Fibroblast of lung (primary cell): ENCODE results near the gene EFEMP1.

Experiments
- EZH2 ChIP-seq: IDR thresholded peaks from 2 replicates; pipeline ENCODE4 v1.5.1; 2012; ENCODE audit warnings: low read length, control low read depth, mild to moderate bottlenecking; ENCODE audit errors: missing control alignments
- TF ChIP-seq, protein P1 (sequence below), 2 donors: IDR thresholded peaks in 1 of 2; conservative IDR thresholded peaks in 1 of 2; 1 replicate in 1 of 2; 2 replicates in 1 of 2; pipeline ENCODE4 v1.5.1; 2011 to 2012; ENCODE audit warnings: low read length in 2 of 2, control low read depth in 1 of 2, inconsistent platforms in 1 of 2, low read depth in 1 of 2, mild to moderate bottlenecking in 1 of 2

- TF ChIP-seq, protein P1, sequence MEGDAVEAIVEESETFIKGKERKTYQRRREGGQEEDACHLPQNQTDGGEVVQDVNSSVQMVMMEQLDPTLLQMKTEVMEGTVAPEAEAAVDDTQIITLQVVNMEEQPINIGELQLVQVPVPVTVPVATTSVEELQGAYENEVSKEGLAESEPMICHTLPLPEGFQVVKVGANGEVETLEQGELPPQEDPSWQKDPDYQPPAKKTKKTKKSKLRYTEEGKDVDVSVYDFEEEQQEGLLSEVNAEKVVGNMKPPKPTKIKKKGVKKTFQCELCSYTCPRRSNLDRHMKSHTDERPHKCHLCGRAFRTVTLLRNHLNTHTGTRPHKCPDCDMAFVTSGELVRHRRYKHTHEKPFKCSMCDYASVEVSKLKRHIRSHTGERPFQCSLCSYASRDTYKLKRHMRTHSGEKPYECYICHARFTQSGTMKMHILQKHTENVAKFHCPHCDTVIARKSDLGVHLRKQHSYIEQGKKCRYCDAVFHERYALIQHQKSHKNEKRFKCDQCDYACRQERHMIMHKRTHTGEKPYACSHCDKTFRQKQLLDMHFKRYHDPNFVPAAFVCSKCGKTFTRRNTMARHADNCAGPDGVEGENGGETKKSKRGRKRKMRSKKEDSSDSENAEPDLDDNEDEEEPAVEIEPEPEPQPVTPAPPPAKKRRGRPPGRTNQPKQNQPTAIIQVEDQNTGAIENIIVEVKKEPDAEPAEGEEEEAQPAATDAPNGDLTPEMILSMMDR (conservative IDR thresholded peaks at IDR 0.05 in 1 of 2, IDR thresholded peaks at IDR 0.05 in 1 of 2; ENCODE audit: low read depth in 1 of 2, low read length in 2 of 2): no peak
- TF ChIP-seq EZH2: no peak
These were observed at the start of gene EFEMP1 for GRCh38 chr2:55923091-55923981.
